K562 (cell line): ENCODE results near the gene NDUFA7. TPM values are rescaled to one million over a fixed set of nuclear protein-coding genes. Genes with fewer than 3 reads are reported as not detected.

ENCODE experiments used
- CREB3 ChIP-seq: fragments of 450-650 bp; conservative IDR thresholded peaks from 2 replicates; pipeline ENCODE4 v1.6.1; 2016; ENCODE audit warnings: missing genetic modification characterization, low read depth, mild to moderate bottlenecking, missing compliant biosample characterization, moderate library complexity
- ETS2 ChIP-seq: IDR thresholded peaks from 2 replicates; pipeline ENCODE4 v1.6.1; 2016; ENCODE audit warnings: borderline replicate concordance, missing genetic modification characterization, mild to moderate bottlenecking, moderate library complexity, missing compliant biosample characterization; ENCODE audit not compliant: poor library complexity, severe bottlenecking
- FOXA1 ChIP-seq: fragments of 450-650 bp; IDR thresholded peaks from 2 replicates; pipeline ENCODE4 v1.6.1; 2016; ENCODE audit warnings: mild to moderate bottlenecking, borderline replicate concordance
- FOXJ2 ChIP-seq: fragments of 200-800 bp; sonication (Bioruptor generic); IDR thresholded peaks from 2 replicates; pipeline ENCODE4 v1.6.1; 2016; ENCODE audit warnings: missing genetic modification characterization, missing compliant biosample characterization
- FOXK2 ChIP-seq, 2 experiments: fragments of 450-650 bp; IDR thresholded peaks in 1 of 2; conservative IDR thresholded peaks in 1 of 2; 2 replicates each; pipeline ENCODE4 v1.6.1; 2016; ENCODE audit warnings: low read depth in 2 of 2, mild to moderate bottlenecking in 1 of 2
- GATAD2B ChIP-seq: fragments of 450-650 bp; IDR thresholded peaks from 2 replicates; pipeline ENCODE4 v1.6.1; 2017; ENCODE audit warnings: mild to moderate bottlenecking, borderline replicate concordance
- GTF3C2 ChIP-seq: IDR thresholded peaks from 3 replicates; pipeline ENCODE4 v1.6.1; 2011; ENCODE audit warnings: borderline replicate concordance, mild to moderate bottlenecking, moderate library complexity; ENCODE audit not compliant: insufficient read length; ENCODE audit errors: extremely low read depth
- HDAC8 ChIP-seq: fragments of 450-650 bp; IDR thresholded peaks from 2 replicates; pipeline ENCODE4 v1.6.1; 2016; ENCODE audit warnings: mild to moderate bottlenecking, missing genetic modification characterization, moderate library complexity, missing compliant biosample characterization
- MCM5 ChIP-seq: fragments of 450-650 bp; IDR thresholded peaks from 2 replicates; pipeline ENCODE4 v1.6.1; 2016; ENCODE audit warnings: low read depth
- NFIC ChIP-seq: fragments of 450-650 bp; IDR thresholded peaks from 2 replicates; pipeline ENCODE4 v1.6.1; 2017; ENCODE audit warnings: mild to moderate bottlenecking, inconsistent platforms
- NRF1 ChIP-seq, 2 experiments: fragments of 450-650 bp; IDR thresholded peaks in 1 of 2; conservative IDR thresholded peaks in 1 of 2; 2 replicates each; pipeline ENCODE4 v1.6.1; 2014; ENCODE audit warnings: mild to moderate bottlenecking in 2 of 2
- RAD51 ChIP-seq: fragments of 450-650 bp; IDR thresholded peaks from 2 replicates; pipeline ENCODE4 v1.7.1; 2016; ENCODE audit warnings: low read depth, mild to moderate bottlenecking, borderline replicate concordance
- RBM15 ChIP-seq: fragments of 200-400 bp; formaldehyde crosslinking; IDR thresholded peaks from 2 replicates; pipeline ENCODE4 v1.6.1; 2018; ENCODE audit warnings: mild to moderate bottlenecking, low read length, moderate library complexity; ENCODE audit not compliant: insufficient read depth
- RFX1 ChIP-seq: fragments of 450-650 bp; IDR thresholded peaks from 2 replicates; pipeline ENCODE4 v1.6.1; 2016; ENCODE audit warnings: mild to moderate bottlenecking, moderate library complexity
- RUNX1 ChIP-seq: sonication (generic); IDR thresholded peaks from 2 replicates; pipeline ENCODE4 v1.6.1; 2016; ENCODE audit warnings: antibody characterized with exemption, low read depth
- SAFB2 ChIP-seq: fragments of 200-400 bp; formaldehyde crosslinking; IDR thresholded peaks from 2 replicates; pipeline ENCODE4 v1.6.1; 2018; ENCODE audit warnings: borderline replicate concordance, low read length, low read depth, moderate library complexity; ENCODE audit not compliant: severe bottlenecking
- SETDB1 ChIP-seq: IDR thresholded peaks from one replicate; pipeline ENCODE4 v1.6.1; 2012; ENCODE audit warnings: low read length, control low read depth, inconsistent platforms
- SNIP1 ChIP-seq: fragments of 450-650 bp; IDR thresholded peaks from 2 replicates; pipeline ENCODE4 v1.7.1; 2017; ENCODE audit warnings: low read depth, mild to moderate bottlenecking
- SNRNP70 ChIP-seq: fragments of 200-400 bp; formaldehyde crosslinking; optimal IDR thresholded peaks from 2 replicates; pipeline ENCODE3; 2017; ENCODE audit warnings: low read depth, low read length
- TFAM ChIP-seq: fragments of 250-450 bp; sonication (Bioruptor Pico); conservative IDR thresholded peaks from 2 replicates; pipeline ENCODE4 v1.5.0; 2021; ENCODE audit warnings: mild to moderate bottlenecking, moderate library complexity
- VEZF1 ChIP-seq: fragments of 200-800 bp; sonication (Bioruptor generic); IDR thresholded peaks from 2 replicates; pipeline ENCODE4 v1.6.1; 2017; ENCODE audit warnings: missing genetic modification characterization, missing compliant biosample characterization
- ZFPM2 ChIP-seq: fragments of 250-450 bp; sonication (Bioruptor Pico); IDR thresholded peaks from 2 replicates; pipeline ENCODE4 v1.5.1; 2022; ENCODE audit warnings: mild to moderate bottlenecking
- ZNF165 ChIP-seq: fragments of 250-450 bp; sonication (Bioruptor Pico); IDR thresholded peaks from 2 replicates; pipeline ENCODE4 v1.4.0; 2020; ENCODE audit warnings: borderline replicate concordance
- ZNF695 ChIP-seq: fragments of 450-650 bp; formaldehyde crosslinking; IDR thresholded peaks from 2 replicates; pipeline ENCODE4 v1.4.0; 2020; ENCODE audit warnings: mild to moderate bottlenecking, moderate library complexity
- polyA plus RNA-seq, 8 experiments: library from polyadenylated mRNA; depleted of rRNA in 4 of 8; stranded (reverse) in 5 of 8; unstranded in 3 of 8; fragments of >200 nt; fragmentation: Nextera tagmentation in 2 of 8; fragmentation: Illumina TruSeq in 1 of 8; extraction: Ambion mirVana in 2 of 8; extraction: Trizol in 1 of 8; gene quantifications; 2 replicates each; pipeline versions ENCODE4 v1.2.1 to v1.2.3, GENCODE V29; 2011 to 2014; ENCODE audit warnings: inconsistent platforms in 1 of 8, missing spikeins in 1 of 8
- total RNA-seq, 7 experiments: library from RNA; depleted of rRNA in 6 of 7; stranded (reverse); fragments of >200 nt in 6 of 7; fragmentation: Illumina TruSeq in 2 of 7; extraction: Trizol in 2 of 7; gene quantifications; 2 replicates each; pipeline versions ENCODE4 v1.2.1 to v1.2.3, GENCODE V29; 2011 to 2021; ENCODE audit warnings: low replicate concordance in 1 of 7

Gene NDUFA7
- total and polyA plus RNA-seq, 9 of the 15 experiments (the other 6 are each of a cell fraction or from before 2014, with no cell fraction given) = 70.8 to 348 (median 142) TPM

GRCh38 chr19:8307965-8308866, 13.0 kb downstream of the NDUFA7 start, which contains the start of gene CD320 (continued):
- TF ChIP-seq SNRNP70 (no peak), SETDB1 (no peak), CREB3 (no peak), GATAD2B (no peak), ETS2 (tag) (no peak), RAD51 (peak; percentile 43; the same call in 1 of the 2 replicates), SNIP1 (no peak), VEZF1 (peak; percentile 87), NFIC (peak; percentile 89), MCM5 (no peak), FOXK2 (conservative IDR thresholded peaks at IDR 0.05 in 1 of 2, IDR thresholded peaks at IDR 0.05 in 1 of 2; ENCODE audit: low read depth in 2 of 2) (peak in 1 of 2 experiments; percentile 66; a peak in 1 of 4 replicates), ZFPM2 (CRISPR knock-in tag) (no peak), HDAC8 (tag) (0 out of 2 replicates have a peak, but pooled peaks have one; percentile 25), SAFB2 (no peak), FOXA1 (no peak), GTF3C2 (no peak), FOXJ2 (tag) (no peak), RBM15 (no peak), RUNX1 (peak; percentile 49), NRF1 (conservative IDR thresholded peaks at IDR 0.05 in 1 of 2, IDR thresholded peaks at IDR 0.05 in 1 of 2) (peak; percentile 99), TFAM (CRISPR knock-in tag) (no peak), ZNF695 (CRISPR knock-in tag) (no peak), RFX1 (no peak), ZNF165 (CRISPR knock-in tag) (no peak)
